ENCODE measurements around the gene TSN.
"Not testable (repeated sequence)": the region's sequence is repeated elsewhere in the genome, so short reads cannot be mapped to it uniquely, and the experiment has no call there.

Gene TSN

DNA sequence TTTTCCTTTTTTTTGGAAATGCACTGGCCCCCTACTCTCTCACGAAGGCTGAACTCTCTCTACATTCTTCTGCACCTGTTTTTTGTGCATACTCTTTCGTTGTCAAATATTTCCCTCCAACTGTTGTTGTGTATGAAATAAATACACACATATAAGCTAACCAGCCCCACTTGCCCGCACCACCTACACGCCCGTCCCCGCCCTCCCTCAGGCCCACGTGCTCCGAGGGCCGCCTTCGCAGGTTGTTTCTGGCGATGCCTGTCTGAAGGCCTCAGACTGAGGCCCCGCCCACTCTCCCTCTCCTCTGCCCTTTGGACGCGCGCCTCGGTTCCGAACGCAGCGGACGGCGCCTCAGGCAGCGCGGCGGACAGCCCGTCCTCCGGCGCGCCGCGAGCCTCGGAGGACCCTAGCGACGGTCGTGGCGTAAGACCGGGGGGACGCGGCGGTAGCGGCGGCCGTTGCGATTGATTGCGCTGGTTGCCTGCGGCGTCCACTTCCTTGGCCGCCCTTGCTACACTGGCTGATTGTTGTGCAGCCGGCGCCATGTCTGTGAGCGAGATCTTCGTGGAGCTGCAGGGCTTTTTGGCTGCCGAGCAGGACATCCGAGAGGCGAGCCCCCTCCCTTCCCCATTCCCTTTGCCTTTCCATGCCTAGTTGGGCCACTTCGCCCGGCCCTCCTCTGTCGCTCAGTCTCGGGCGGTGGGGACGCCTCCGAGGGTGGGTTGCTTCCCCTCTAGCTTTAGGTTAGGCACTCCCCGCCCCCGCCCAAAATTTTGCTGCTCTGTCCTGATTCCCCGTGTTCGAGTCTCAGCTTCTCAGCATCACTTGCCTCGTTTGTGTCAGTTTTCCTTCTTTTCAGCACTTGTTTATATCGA, at the start of gene TSN:
Gene TSN, plus strand, starts transcription at position 415 of the 875 bp plus-strand sequence. Its CDS starts 129 bp downstream, at position 544.
- TF ChIP-seq FOXP2 (optimal IDR thresholded peaks at IDR 0.05; ENCODE audit: control extremely low read depth, extremely low read length, insufficient read depth) (no peak), POLR2AphosphoS5 (IDR thresholded peaks at IDR 0.05; ENCODE audit: borderline replicate concordance, low read depth, low read length) (peak; percentile 83), EZH2 (IDR thresholded peaks at IDR 0.05) (no peak)
- Histone ChIP-seq H3K9me3 (ENCODE audit: low read depth, low read length) (no peaks in the 10 kb centered on the region), H3K27ac (peak within 1 kb of the TSS; percentile 73), H3K9ac (ENCODE audit: insufficient read length) (peak within 1 kb of the TSS; percentile 96), H3K4me3 (peak within 1 kb of the TSS; percentile 95), H3K36me3 (ENCODE audit: insufficient read depth, low read length) (peaks cover 27% of the 10 kb centered on the region)
- DNase-seq (ENCODE audit: low read depth, low spot score): peak; percentile 78

DNA sequence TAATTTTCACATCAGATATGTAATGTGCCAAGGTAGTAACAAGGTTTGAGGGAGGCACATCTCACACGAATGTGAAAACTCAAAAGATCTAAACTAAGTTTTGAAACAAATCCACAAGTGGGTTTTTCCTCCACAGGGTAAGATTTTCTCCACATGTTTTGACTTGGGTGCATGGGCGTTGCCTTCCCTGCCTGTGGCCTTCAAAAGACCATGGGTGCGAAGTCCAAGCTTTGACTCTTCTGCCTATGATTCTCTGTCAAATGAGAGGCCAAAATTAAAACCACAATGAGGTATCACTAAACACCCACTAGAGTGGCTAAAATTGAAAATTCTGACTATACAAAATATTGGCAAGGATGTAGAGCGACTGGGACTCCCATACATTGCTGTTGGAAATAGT, 49.5 kb upstream of the TSN start:
- no peak for DNase-seq (ENCODE audit: low read depth, low spot score)
- H3K9ac ChIP-seq (ENCODE audit: insufficient read length): no peak overlapping the region
- no peaks in the 10 kb centered on the region for H3K9me3 ChIP-seq (ENCODE audit: low read depth, low read length)
- no peaks in the 10 kb centered on the region for H3K36me3 ChIP-seq (ENCODE audit: insufficient read depth, low read length)
- no peak overlapping the region for H3K4me3 ChIP-seq
- TF ChIP-seq FOXP2 (optimal IDR thresholded peaks at IDR 0.05; ENCODE audit: control extremely low read depth, extremely low read length, insufficient read depth): no peak
- no peak for TF ChIP-seq POLR2AphosphoS5 (IDR thresholded peaks at IDR 0.05; ENCODE audit: borderline replicate concordance, low read depth, low read length)
- no peak for TF ChIP-seq EZH2 (IDR thresholded peaks at IDR 0.05)
- H3K27ac ChIP-seq: no peak overlapping the region

DNA sequence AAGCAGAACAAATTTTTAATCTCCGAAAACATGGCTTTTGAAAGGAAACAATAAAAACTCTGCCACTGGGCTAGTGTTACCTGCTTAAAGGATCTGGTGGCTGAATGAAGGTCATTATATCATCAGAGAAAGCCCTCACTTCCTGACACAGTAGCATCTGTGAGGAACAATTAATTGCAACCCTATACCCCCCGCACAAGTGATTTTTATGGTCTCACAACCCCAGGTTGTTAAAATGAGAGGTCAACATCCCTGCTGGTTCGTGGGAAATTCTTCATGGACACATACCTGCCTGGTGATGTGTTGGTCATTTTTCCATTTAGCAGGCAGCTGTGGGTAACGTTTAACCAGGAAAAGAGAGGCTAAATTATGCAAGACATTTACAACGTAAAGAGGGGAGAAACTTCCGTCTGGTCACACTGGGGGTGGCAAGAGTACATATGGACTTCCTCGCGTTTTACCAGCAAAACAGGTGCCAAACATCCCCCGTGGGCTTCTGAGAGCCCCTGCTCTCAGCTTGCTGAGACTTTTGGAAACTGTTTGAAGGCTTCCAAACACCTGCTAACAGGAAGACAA, 48.0 kb upstream of the TSN start:
- Histone ChIP-seq H3K36me3 (ENCODE audit: insufficient read depth, low read length) (no peaks in the 10 kb centered on the region), H3K9ac (ENCODE audit: insufficient read length) (no peak overlapping the region), H3K27ac (no peak overlapping the region), H3K9me3 (ENCODE audit: low read depth, low read length) (no peaks in the 10 kb centered on the region), H3K4me3 (no peak overlapping the region)
- TF ChIP-seq EZH2 (IDR thresholded peaks at IDR 0.05) (no peak), FOXP2 (optimal IDR thresholded peaks at IDR 0.05; ENCODE audit: control extremely low read depth, extremely low read length, insufficient read depth) (no peak)
- DNase-seq (ENCODE audit: low read depth, low spot score): no peak

DNA sequence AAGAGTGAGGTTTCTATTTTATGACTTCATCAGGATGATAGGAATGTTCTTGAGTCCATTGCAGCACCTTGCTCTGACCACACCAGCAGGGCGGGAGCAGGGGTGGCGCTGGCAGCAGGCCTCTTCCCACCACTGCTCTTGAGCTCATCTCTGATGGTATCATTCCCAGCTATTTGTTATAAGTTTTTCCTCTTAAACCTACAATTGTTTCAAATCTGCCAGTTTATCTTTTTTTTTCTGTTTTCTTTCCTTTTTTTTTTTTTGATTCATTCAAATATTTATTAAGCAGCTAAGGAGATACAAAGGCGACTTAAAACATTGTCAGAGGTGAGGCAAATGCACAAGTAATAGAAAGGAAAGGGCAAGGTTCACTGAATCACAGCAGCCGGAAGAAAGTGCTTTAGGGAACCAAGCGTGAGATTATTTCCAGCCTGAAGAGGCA, 47.5 kb upstream of the TSN start:
- Histone ChIP-seq H3K9me3 (ENCODE audit: low read depth, low read length) (no peaks in the 10 kb centered on the region), H3K27ac (no peak overlapping the region), H3K4me3 (no peak overlapping the region), H3K9ac (ENCODE audit: insufficient read length) (no peak overlapping the region), H3K36me3 (ENCODE audit: insufficient read depth, low read length) (no peaks in the 10 kb centered on the region)
- no peak for DNase-seq (ENCODE audit: low read depth, low spot score)
- TF ChIP-seq FOXP2 (optimal IDR thresholded peaks at IDR 0.05; ENCODE audit: control extremely low read depth, extremely low read length, insufficient read depth): no peak
- no peak for TF ChIP-seq POLR2AphosphoS5 (IDR thresholded peaks at IDR 0.05; ENCODE audit: borderline replicate concordance, low read depth, low read length)
- no peak for TF ChIP-seq EZH2 (IDR thresholded peaks at IDR 0.05)

DNA sequence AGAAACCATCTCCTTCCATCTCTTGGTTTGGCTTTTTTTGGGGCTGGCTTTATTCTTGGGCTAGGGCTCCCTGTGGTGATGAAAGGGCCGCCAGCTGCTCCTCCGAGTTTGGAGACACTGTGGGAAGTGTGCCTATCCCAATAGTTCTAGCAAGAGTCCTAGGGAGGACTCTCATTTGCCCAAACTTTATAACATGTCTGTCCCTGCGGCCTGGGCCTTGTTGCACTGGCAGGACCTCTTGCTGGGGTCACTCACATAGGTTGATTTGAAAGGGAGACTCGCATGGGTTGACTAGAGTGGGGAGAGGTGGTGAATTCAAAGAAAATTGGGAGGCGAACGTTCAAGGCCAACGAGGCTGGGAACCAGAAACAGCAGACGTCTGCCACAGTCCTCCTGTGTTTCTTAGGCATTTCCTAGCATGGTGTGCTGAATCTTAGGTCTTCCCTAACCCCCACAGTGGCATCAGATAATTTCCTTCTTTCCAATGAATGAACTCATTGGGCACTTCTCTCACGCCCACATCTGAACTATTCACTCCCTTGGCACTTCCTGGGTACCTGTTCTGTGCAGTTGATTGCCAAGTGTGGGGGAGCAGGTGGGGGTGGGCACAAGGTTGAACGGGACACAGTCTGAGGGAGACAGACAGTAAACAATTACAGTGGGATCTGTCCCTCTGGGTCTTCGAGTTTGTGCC, 45.5 kb upstream of the TSN start:
- Histone ChIP-seq H3K9me3 (ENCODE audit: low read depth, low read length) (no peaks in the 10 kb centered on the region), H3K9ac (ENCODE audit: insufficient read length) (no peak overlapping the region), H3K36me3 (ENCODE audit: insufficient read depth, low read length) (no peaks in the 10 kb centered on the region), H3K4me3 (no peak overlapping the region), H3K27ac (no peak overlapping the region)
- TF ChIP-seq POLR2AphosphoS5 (IDR thresholded peaks at IDR 0.05; ENCODE audit: borderline replicate concordance, low read depth, low read length) (no peak), EZH2 (IDR thresholded peaks at IDR 0.05) (no peak), FOXP2 (optimal IDR thresholded peaks at IDR 0.05; ENCODE audit: control extremely low read depth, extremely low read length, insufficient read depth) (no peak)
- DNase-seq (ENCODE audit: low read depth, low spot score): no peak

DNA sequence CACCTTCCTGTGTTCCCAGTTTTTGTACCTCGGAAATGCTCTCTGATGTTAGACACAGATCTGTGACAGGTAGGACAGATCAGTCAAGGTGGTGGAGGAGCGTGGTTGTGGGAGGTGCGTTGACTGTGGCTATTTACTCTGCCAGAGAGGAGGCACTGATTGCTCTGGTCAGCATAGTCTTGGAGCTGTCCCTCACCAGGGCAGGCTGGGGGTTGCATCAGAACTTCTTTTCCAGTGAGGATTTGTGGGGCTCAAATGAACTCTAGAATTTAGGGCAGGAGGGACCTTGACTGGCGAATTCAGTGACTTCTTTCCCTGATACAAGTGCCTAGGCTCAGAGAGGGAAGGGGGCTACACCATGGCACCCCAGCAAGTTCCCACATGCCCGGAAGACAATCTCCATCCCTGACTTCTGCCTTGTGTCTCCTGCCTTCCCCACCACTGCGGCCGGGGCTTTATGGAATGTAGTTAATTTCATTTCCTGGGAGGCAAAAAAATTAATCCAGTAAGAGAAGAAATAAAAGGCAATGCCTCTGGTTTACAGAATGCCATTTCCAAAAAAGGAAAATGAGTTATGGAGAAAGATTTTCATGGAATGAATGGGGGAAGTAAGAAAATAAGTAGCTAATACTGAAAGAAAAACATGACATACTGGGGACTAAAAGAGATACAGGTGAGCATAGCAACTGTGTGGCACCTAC, 44.8 kb upstream of the TSN start:
- H3K27ac ChIP-seq: no peak overlapping the region
- DNase-seq (ENCODE audit: low read depth, low spot score): no peak

DNA sequence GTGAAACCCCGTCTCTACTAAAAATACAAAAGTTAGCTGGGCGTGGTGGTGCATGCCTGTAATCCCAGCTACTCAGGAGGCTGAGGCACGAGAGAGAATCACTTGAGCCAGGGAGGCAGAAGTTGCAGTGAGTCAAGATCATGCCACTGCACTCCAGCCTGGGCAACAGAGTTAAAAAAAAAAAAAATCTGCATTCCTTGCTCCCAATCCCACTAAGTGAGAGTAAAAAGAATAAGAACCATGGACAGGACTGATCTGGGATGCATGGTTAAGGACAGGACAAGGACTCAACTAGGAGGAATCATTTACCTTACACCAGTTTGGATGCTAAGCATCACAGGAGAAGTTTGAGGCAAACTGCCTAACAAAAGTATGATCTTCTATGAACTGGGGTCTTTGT, 44.0 kb upstream of the TSN start:
- not testable (repeated sequence) for H3K9me3 ChIP-seq (ENCODE audit: low read depth, low read length); H3K9ac ChIP-seq (ENCODE audit: insufficient read length); DNase-seq (ENCODE audit: low read depth, low spot score)

More for the DNA sequence above, 44.8 kb upstream of the TSN start:
- Histone ChIP-seq H3K9me3 (ENCODE audit: low read depth, low read length) (no peaks in the 10 kb centered on the region), H3K9ac (ENCODE audit: insufficient read length) (no peak overlapping the region), H3K4me3 (no peak overlapping the region), H3K36me3 (ENCODE audit: insufficient read depth, low read length) (no peaks in the 10 kb centered on the region)
- TF ChIP-seq POLR2AphosphoS5 (IDR thresholded peaks at IDR 0.05; ENCODE audit: borderline replicate concordance, low read depth, low read length) (no peak), FOXP2 (optimal IDR thresholded peaks at IDR 0.05; ENCODE audit: control extremely low read depth, extremely low read length, insufficient read depth) (no peak), EZH2 (IDR thresholded peaks at IDR 0.05) (no peak)

DNA sequence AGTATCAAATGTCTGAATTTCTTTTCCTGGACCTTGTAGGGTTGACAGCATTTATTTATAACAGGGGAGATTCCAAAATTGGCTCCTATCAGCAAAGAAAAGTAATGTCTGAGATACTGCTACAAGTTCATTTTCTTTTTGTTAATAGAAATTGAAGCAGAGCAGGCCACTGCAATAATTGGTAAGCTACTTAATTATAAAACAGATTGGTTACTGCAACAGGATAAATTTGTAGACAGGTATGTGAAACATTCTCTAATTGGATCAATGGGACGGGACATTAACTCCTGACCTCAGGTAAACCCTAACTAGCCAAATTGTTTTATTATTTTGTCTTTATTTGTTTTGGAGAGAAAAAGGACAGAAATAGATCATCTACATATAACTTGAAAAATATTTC, 39.3 kb upstream of the TSN start:
- TF ChIP-seq POLR2AphosphoS5 (IDR thresholded peaks at IDR 0.05; ENCODE audit: borderline replicate concordance, low read depth, low read length) (no peak), FOXP2 (optimal IDR thresholded peaks at IDR 0.05; ENCODE audit: control extremely low read depth, extremely low read length, insufficient read depth) (no peak), EZH2 (IDR thresholded peaks at IDR 0.05) (no peak)
- no peak for DNase-seq (ENCODE audit: low read depth, low spot score)
- H3K27ac ChIP-seq: no peak overlapping the region
- H3K9me3 ChIP-seq (ENCODE audit: low read depth, low read length): no peaks in the 10 kb centered on the region
- H3K4me3 ChIP-seq: no peak overlapping the region
- no peak overlapping the region for H3K9ac ChIP-seq (ENCODE audit: insufficient read length)
- no peaks in the 10 kb centered on the region for H3K36me3 ChIP-seq (ENCODE audit: insufficient read depth, low read length)

More for the DNA sequence above, 44.0 kb upstream of the TSN start:
- H3K27ac ChIP-seq; H3K36me3 ChIP-seq (ENCODE audit: insufficient read depth, low read length); H3K4me3 ChIP-seq: not testable (repeated sequence)

Measured in SK-N-MC (cell line).